Peyer's patch (tissue), 4 donors: ENCODE data around the gene LEAP2.

ENCODE experiments used
- CTCF ChIP-seq, 6 experiments: fragments of 450-650 bp in 4 of 6; fragments of 200-600 bp in 2 of 6; sonication (generic) in 1 of 6; IDR thresholded peaks; one replicate each; pipeline ENCODE4 v1.5.1; 2017 to 2019; ENCODE audit warnings: antibody characterized with exemption in 6 of 6, mild to moderate bottlenecking in 3 of 6, moderate library complexity in 1 of 6
- POLR2A ChIP-seq, 2 donors: fragments of 450-650 bp; IDR thresholded peaks; one replicate each; pipeline ENCODE4 v1.5.1; 2017; ENCODE audit warnings: antibody characterized with exemption in 2 of 2, mild to moderate bottlenecking in 2 of 2, moderate library complexity in 2 of 2

GRCh38 chr5:132825834-132826391, 47.6 kb upstream of the LEAP2 start:
- no peak for TF ChIP-seq CTCF (IDR thresholded peaks at IDR 0.05)
- no peak for TF ChIP-seq POLR2A (IDR thresholded peaks at IDR 0.05)
